Karpas-422 (cell line): ENCODE measurements around the gene RHOXF2B. TPM values are rescaled to one million over a fixed set of nuclear protein-coding genes. Genes with fewer than 3 reads are reported as not detected.
"Not testable (repeated sequence)": the region's sequence is repeated elsewhere in the genome, so short reads cannot be mapped to it uniquely, and the experiment has no call there.

ENCODE experiments used
- DNase-seq: peaks from one replicate; pipeline ENCODE4 v3.0.0-alpha.2; 2015
- H2AFZ ChIP-seq: fragments of 200-600 bp; sonication (generic); 2 replicates; pipeline ENCODE4 v1.6.1; 2014; ENCODE audit warnings: antibody characterized with exemption, low read length, mixed read lengths
- H3K27ac ChIP-seq: fragments of 200-600 bp; sonication (generic); 2 replicates; pipeline ENCODE4 v1.5.1; 2014; ENCODE audit warnings: mild to moderate bottlenecking, low read length, moderate library complexity
- H3K27me3 ChIP-seq: fragments of 200-600 bp; sonication (generic); 2 replicates; pipeline ENCODE4 v1.6.1; 2014; ENCODE audit warnings: low read length, mixed read lengths
- H3K36me3 ChIP-seq: fragments of 200-600 bp; sonication (generic); 2 replicates; pipeline ENCODE4 v1.6.1; 2014; ENCODE audit warnings: low read length, mixed read lengths; ENCODE audit not compliant: insufficient read depth
- H3K4me1 ChIP-seq: fragments of 200-600 bp; sonication (generic); 2 replicates; pipeline ENCODE4 v1.6.1; 2014; ENCODE audit warnings: mild to moderate bottlenecking, low read length, mixed read lengths
- H3K4me2 ChIP-seq: fragments of 200-600 bp; sonication (generic); 2 replicates; pipeline ENCODE4 v1.6.1; 2014; ENCODE audit warnings: low read length, low read depth, mild to moderate bottlenecking; ENCODE audit not compliant: poor library complexity, severe bottlenecking
- H3K4me3 ChIP-seq: fragments of 200-600 bp; sonication (generic); 2 replicates; pipeline ENCODE4 v1.5.1; 2014; ENCODE audit warnings: mild to moderate bottlenecking, antibody characterized with exemption, low read length, mixed read lengths
- H3K79me2 ChIP-seq: fragments of 200-600 bp; sonication (generic); 2 replicates; pipeline ENCODE4 v1.6.1; 2014; ENCODE audit warnings: mild to moderate bottlenecking, low read length, mixed read lengths
- H3K9ac ChIP-seq: fragments of 200-600 bp; sonication (generic); 2 replicates; pipeline ENCODE4 v1.6.0; 2014; ENCODE audit warnings: low read length
- H3K9me2 ChIP-seq: fragments of 200-600 bp; sonication (generic), shearing (Covaris generic); replicated peaks from 2 replicates; pipeline ENCODE4 v1.6.0; 2014; ENCODE audit warnings: mild to moderate bottlenecking, low read length, moderate library complexity; ENCODE audit not compliant: insufficient read depth
- H3K9me3 ChIP-seq: fragments of 300-700, 200-600 bp; sonication (generic); 2 replicates; pipeline ENCODE4 v1.6.1; 2014; ENCODE audit warnings: low read length, mixed read lengths
- H4K20me1 ChIP-seq: fragments of 200-600 bp; sonication (generic); 2 replicates; pipeline ENCODE4 v1.6.1; 2014; ENCODE audit warnings: mild to moderate bottlenecking, antibody characterized with exemption, low read length, low read depth; ENCODE audit not compliant: insufficient read depth
- total RNA-seq: library from RNA; depleted of rRNA; stranded (reverse); fragments of >200 nt; shearing (Covaris generic); gene quantifications from 2 replicates; pipeline ENCODE4 v1.2.3, GENCODE V29; 2014; ENCODE audit warnings: low replicate concordance; rRNA removed

The RHOXF2B gene
- total RNA-seq = not detected in 2 replicates

GRCh38 chrX:120077590-120077989, at the start of gene RHOXF2B:
TSS of gene RHOXF2B (minus strand) at chrX:120077690. CDS start at chrX:120077552, 138 bp downstream.
- H3K4me1 ChIP-seq, H3K79me2 ChIP-seq, H3K27me3 ChIP-seq, H2AFZ ChIP-seq, H3K4me3 ChIP-seq, H3K9ac ChIP-seq, H3K4me2 ChIP-seq, DNase-seq, H3K36me3 ChIP-seq, H3K9me2 ChIP-seq, H3K9me3 ChIP-seq, H4K20me1 ChIP-seq, H3K27ac ChIP-seq: not testable (repeated sequence)

- Histone ChIP-seq H4K20me1 (no peaks in the 10 kb centered on the region), H3K4me1 (no peaks in the 10 kb centered on the region), H2AFZ (no peak overlapping the region), H3K9me2 (no peaks in the 10 kb centered on the region), H3K9me3 (no peaks in the 10 kb centered on the region), H3K4me3 (no peak overlapping the region), H3K9ac (no peak overlapping the region), H3K79me2 (no peaks in the 10 kb centered on the region), H3K4me2 (no peak overlapping the region), H3K27me3 (no peaks in the 10 kb centered on the region), H3K36me3 (no peaks in the 10 kb centered on the region), H3K27ac (no peak overlapping the region)
- DNase-seq = no peak
Observed at GRCh38 chrX:120125444-120125843, 48.0 kb upstream of the RHOXF2B start.

GRCh38 chrX:120120223-120120622, 42.7 kb upstream of the RHOXF2B start:
- no peak overlapping the region for H3K4me3 ChIP-seq
- no peaks in the 10 kb centered on the region for H3K36me3 ChIP-seq
- no peak overlapping the region for H3K9ac ChIP-seq
- no peaks in the 10 kb centered on the region for H3K79me2 ChIP-seq
- no peaks in the 10 kb centered on the region for H3K27me3 ChIP-seq
- no peaks in the 10 kb centered on the region for H3K9me3 ChIP-seq
- no peaks in the 10 kb centered on the region for H3K9me2 ChIP-seq
- H3K4me2 ChIP-seq = no peak overlapping the region
- no peak overlapping the region for H2AFZ ChIP-seq
- no peak for DNase-seq
- no peak overlapping the region for H3K27ac ChIP-seq
- no peaks in the 10 kb centered on the region for H3K4me1 ChIP-seq
- H4K20me1 ChIP-seq = no peaks in the 10 kb centered on the region

GRCh38 chrX:120115438-120115963, 38.0 kb upstream of the RHOXF2B start, which contains the start of gene RHOXF1:
TSS of gene RHOXF1 (minus strand) at chrX:120115913. CDS start at chrX:120115862, 51 bp downstream.
- Histone ChIP-seq H2AFZ (no peak within 1 kb of the TSS), H3K36me3 (no peaks in the 10 kb centered on the region), H3K9ac (no peak within 1 kb of the TSS), H3K79me2 (no peaks in the 10 kb centered on the region), H3K4me1 (no peaks in the 10 kb centered on the region), H3K9me3 (no peaks in the 10 kb centered on the region), H3K9me2 (no peaks in the 10 kb centered on the region), H3K27ac (no peak within 1 kb of the TSS), H4K20me1 (no peaks in the 10 kb centered on the region), H3K4me3 (no peak within 1 kb of the TSS), H3K27me3 (no peaks in the 10 kb centered on the region), H3K4me2 (no peak within 1 kb of the TSS)
- no peak for DNase-seq

- H4K20me1 ChIP-seq = no peaks in the 10 kb centered on the region
- no peak overlapping the region for H2AFZ ChIP-seq
- no peak overlapping the region for H3K4me2 ChIP-seq
- H3K9me2 ChIP-seq = no peaks in the 10 kb centered on the region
- no peak overlapping the region for H3K27ac ChIP-seq
- no peaks in the 10 kb centered on the region for H3K36me3 ChIP-seq
- no peaks in the 10 kb centered on the region for H3K4me1 ChIP-seq
- DNase-seq = no peak
- H3K79me2 ChIP-seq = no peaks in the 10 kb centered on the region
- H3K4me3 ChIP-seq = no peak overlapping the region
- no peaks in the 10 kb centered on the region for H3K27me3 ChIP-seq
- no peak overlapping the region for H3K9ac ChIP-seq
- H3K9me3 ChIP-seq = no peaks in the 10 kb centered on the region
Observed at GRCh38 chrX:120111611-120112010, 34.1 kb upstream of the RHOXF2B start.

GRCh38 chrX:120109378-120109777, 31.9 kb upstream of the RHOXF2B start:
- H2AFZ ChIP-seq = no peak overlapping the region
- H3K9me2 ChIP-seq = no peaks in the 10 kb centered on the region
- H3K4me2 ChIP-seq = no peak overlapping the region
- H3K4me1 ChIP-seq = no peaks in the 10 kb centered on the region
- H4K20me1 ChIP-seq = no peaks in the 10 kb centered on the region
- no peaks in the 10 kb centered on the region for H3K27me3 ChIP-seq
- no peaks in the 10 kb centered on the region for H3K79me2 ChIP-seq
- H3K36me3 ChIP-seq = no peaks in the 10 kb centered on the region
- no peak overlapping the region for H3K4me3 ChIP-seq
- no peak for DNase-seq
- no peak overlapping the region for H3K9ac ChIP-seq
- no peaks in the 10 kb centered on the region for H3K9me3 ChIP-seq
- H3K27ac ChIP-seq = no peak overlapping the region

GRCh38 chrX:120104707-120105106, 27.2 kb upstream of the RHOXF2B start:
- not testable (repeated sequence) for H3K4me1 ChIP-seq, H3K36me3 ChIP-seq, DNase-seq, H2AFZ ChIP-seq, H3K27me3 ChIP-seq, H3K9me2 ChIP-seq, H3K4me3 ChIP-seq, H3K9ac ChIP-seq, H3K79me2 ChIP-seq, H4K20me1 ChIP-seq, H3K27ac ChIP-seq, H3K9me3 ChIP-seq, H3K4me2 ChIP-seq

- not testable (repeated sequence) for H3K4me2 ChIP-seq, H3K4me1 ChIP-seq, H4K20me1 ChIP-seq, DNase-seq, H3K4me3 ChIP-seq, H3K9me2 ChIP-seq, H3K9ac ChIP-seq, H3K79me2 ChIP-seq, H3K27ac ChIP-seq, H2AFZ ChIP-seq, H3K36me3 ChIP-seq, H3K27me3 ChIP-seq, H3K9me3 ChIP-seq
Observed at GRCh38 chrX:120101057-120101456, 23.6 kb upstream of the RHOXF2B start.

GRCh38 chrX:120090208-120090607, 12.7 kb upstream of the RHOXF2B start:
- no peak overlapping the region for H3K4me3 ChIP-seq
- H2AFZ ChIP-seq = no peak overlapping the region
- H3K79me2 ChIP-seq = no peaks in the 10 kb centered on the region
- no peak overlapping the region for H3K27ac ChIP-seq
- no peaks in the 10 kb centered on the region for H3K36me3 ChIP-seq
- H3K9me2 ChIP-seq = no peaks in the 10 kb centered on the region
- H3K4me1 ChIP-seq = 0 out of 2 replicates have a peak, but pooled peaks cover 2% of the 10 kb centered on the region
- H3K27me3 ChIP-seq = no peaks in the 10 kb centered on the region
- no peaks in the 10 kb centered on the region for H3K9me3 ChIP-seq
- no peaks in the 10 kb centered on the region for H4K20me1 ChIP-seq
- H3K4me2 ChIP-seq = no peak overlapping the region
- no peak for DNase-seq
- H3K9ac ChIP-seq = no peak overlapping the region
